GM12891 (cell line): ENCODE measurements around the gene STRIP2.
"Not testable (repeated sequence)": the region's sequence is repeated elsewhere in the genome, so short reads cannot be mapped to it uniquely, and the experiment has no call there.

Experiments used
- DNase-seq: peaks from one replicate; pipeline ENCODE4 v3.0.0; 2011; ENCODE audit warnings: low spot score; ENCODE audit not compliant: insufficient read length
- FAIRE-seq: peaks from 2 replicates; lab custom pipeline; 2011; peaks lifted over from hg19 to GRCh38; lab: Jason Lieb, UNC
- PAX5 ChIP-seq: IDR thresholded peaks from 2 replicates; pipeline ENCODE4 v1.6.1; 2011; ENCODE audit warnings: low read length, moderate library complexity, mild to moderate bottlenecking; ENCODE audit not compliant: insufficient read depth, severe bottlenecking
- POLR2A ChIP-seq: IDR thresholded peaks from 2 replicates; pipeline ENCODE4 v1.6.1; 2011; ENCODE audit warnings: low read depth, low read length, control low read depth
- POLR2AphosphoS5 ChIP-seq: IDR thresholded peaks from 2 replicates; pipeline ENCODE4 v1.6.1; 2011; ENCODE audit warnings: low read depth, low read length, control low read depth
- POU2F2 ChIP-seq: IDR thresholded peaks from 2 replicates; pipeline ENCODE4 v1.6.1; 2011; ENCODE audit warnings: low read depth, mild to moderate bottlenecking, control low read depth, low read length, moderate library complexity
- SPI1 ChIP-seq: IDR thresholded peaks from 2 replicates; pipeline ENCODE4 v1.6.1; 2011; ENCODE audit warnings: low read depth, low read length, control low read depth
- TAF1 ChIP-seq: IDR thresholded peaks from 2 replicates; pipeline ENCODE4 v1.6.1; 2011; ENCODE audit warnings: low read depth, low read length, control low read depth

STRIP2 gene

GRCh38 chr7:129436335-129436923 lies 2.2 kb downstream of the STRIP2 start:
- DNase-seq = no peak
- no peak for FAIRE-seq
- TF ChIP-seq TAF1 (no peak), SPI1 (no peak), PAX5 (no peak), POLR2A (no peak), POU2F2 (no peak), POLR2AphosphoS5 (no peak)

GRCh38 chr7:129437190-129437589 lies 3.0 kb downstream of the STRIP2 start:
- DNase-seq (no peak), FAIRE-seq (no peak)
- no peak for TF ChIP-seq TAF1
- no peak for TF ChIP-seq SPI1
- no peak for TF ChIP-seq POU2F2
- no peak for TF ChIP-seq PAX5
- no peak for TF ChIP-seq POLR2AphosphoS5
- no peak for TF ChIP-seq POLR2A

- no peak for TF ChIP-seq POU2F2
- no peak for FAIRE-seq
These were observed 4.1 kb downstream of the STRIP2 start for GRCh38 chr7:129438281-129438838.

GRCh38 chr7:129438839-129439651 lies 4.8 kb downstream of the STRIP2 start:
- no peak for DNase-seq
- TF ChIP-seq SPI1 = no peak
- no peak for TF ChIP-seq TAF1
- no peak for TF ChIP-seq POU2F2
- no peak for TF ChIP-seq POLR2A
- TF ChIP-seq PAX5 = no peak
- no peak for TF ChIP-seq POLR2AphosphoS5
- no peak for FAIRE-seq

More at GRCh38 chr7:129438281-129438838, 4.1 kb downstream of the STRIP2 start:
- DNase-seq = no peak

GRCh38 chr7:129439963-129440625 lies 5.9 kb downstream of the STRIP2 start:
- FAIRE-seq (no peak), DNase-seq (no peak)
- TF ChIP-seq SPI1 = no peak
- TF ChIP-seq POU2F2 = no peak
- no peak for TF ChIP-seq POLR2A
- no peak for TF ChIP-seq TAF1
- no peak for TF ChIP-seq PAX5
- no peak for TF ChIP-seq POLR2AphosphoS5

DNA sequence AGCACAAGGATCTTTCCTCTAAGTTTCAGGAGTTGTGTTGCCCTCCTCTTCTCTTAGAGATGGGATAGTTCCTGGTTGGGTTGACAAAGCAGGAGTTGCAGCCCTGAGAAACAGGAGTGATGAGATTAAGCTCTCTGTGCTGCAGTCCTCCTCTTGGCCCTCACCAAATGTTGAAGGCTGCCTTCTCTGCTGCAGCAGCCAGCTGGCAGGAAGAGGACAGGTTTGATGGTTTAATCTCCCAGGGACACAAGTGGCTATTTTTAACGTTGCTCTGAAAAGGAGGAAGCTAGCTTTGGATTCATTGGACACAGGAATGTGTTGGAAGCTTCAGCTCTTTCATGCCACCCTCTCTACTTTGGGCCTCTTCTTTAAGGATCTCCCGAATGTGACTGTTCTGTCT lies 9.4 kb downstream of the STRIP2 start:
- no peak for DNase-seq
- TF ChIP-seq PAX5 (no peak), POLR2A (no peak), POLR2AphosphoS5 (no peak), SPI1 (no peak), TAF1 (no peak), POU2F2 (no peak)
- FAIRE-seq = no peak

DNA sequence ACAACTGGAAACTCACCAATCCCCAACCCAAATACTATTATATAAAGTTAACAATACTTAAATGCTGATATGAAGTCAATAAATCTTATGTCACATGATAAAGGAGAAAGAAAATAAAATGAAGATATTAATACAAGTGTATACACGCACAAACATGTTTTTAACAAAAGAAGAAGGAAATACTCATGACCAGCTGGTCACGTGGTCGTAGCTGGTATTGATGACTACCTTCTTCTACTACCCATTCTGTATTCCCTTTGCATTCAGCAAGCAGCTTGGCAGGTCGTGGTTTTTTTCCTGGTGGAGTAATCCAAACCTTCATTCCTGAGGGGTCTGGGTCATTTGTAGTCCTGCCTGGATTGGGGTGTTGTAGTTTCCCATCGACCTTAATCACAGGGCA lies 10.5 kb downstream of the STRIP2 start:
- DNase-seq, FAIRE-seq: not testable (repeated sequence)

DNA sequence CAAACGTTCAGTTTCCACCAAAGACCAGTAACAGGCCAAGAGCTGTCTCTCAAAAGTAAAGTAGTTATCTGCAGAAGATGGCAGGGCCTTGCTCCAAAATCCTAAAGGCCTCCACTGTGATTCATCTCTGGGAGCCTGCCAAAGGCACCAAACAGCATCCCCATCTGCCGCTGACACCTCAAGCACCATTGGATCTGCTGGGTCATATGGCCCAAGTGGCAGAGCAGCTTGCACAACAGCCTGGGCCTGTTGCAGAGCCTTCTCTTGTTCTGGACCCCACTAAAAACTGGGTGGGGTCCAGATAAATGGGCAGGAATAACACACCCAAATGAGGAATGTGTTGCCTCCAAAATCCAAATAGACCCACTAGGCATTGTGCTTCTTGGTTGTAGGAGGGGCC lies 12.7 kb downstream of the STRIP2 start:
- DNase-seq, FAIRE-seq: not testable (repeated sequence)

DNA sequence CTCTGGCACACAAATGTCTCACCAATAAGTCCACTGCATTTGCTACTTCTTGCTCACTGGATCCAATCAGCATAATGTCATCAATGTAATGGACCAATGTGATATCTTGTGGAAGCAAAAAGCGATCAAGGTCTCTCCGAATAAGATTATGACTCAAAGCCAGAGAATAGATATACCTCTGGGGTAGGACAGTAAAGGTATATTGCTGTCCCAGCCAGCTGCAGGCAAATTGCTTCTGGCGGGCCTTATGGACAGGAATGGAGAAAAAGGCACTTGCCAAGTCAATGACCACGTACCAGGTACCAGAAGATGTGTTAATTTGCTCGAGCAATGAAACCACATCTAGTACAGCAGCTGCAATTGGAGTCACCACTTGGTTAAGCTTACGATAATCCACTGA lies 13.2 kb downstream of the STRIP2 start:
- DNase-seq, FAIRE-seq: not testable (repeated sequence)

DNA sequence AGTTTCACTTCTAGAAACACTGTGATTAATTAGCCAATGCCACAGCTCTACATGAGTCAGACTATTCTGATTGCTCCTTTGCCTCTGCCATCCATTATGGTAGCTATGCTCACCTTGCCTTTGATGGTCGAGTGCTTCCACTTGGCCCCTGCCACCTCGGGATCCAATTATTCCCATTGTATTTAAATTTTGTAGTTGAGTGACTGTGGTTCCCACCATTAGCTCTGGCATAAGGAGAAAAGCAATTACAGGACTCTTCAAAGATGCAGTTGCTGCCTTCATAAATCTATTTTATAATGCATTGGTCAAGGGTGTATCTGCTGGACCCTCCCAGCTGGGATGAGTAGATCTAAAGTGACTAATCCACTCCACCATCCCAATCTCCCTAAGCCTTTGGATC lies 14.4 kb downstream of the STRIP2 start:
- not testable (repeated sequence) for FAIRE-seq, DNase-seq

GRCh38 chr7:129450295-129450694 lies 16.1 kb downstream of the STRIP2 start:
- no peak for TF ChIP-seq POLR2A
- TF ChIP-seq POU2F2 = no peak
- no peak for TF ChIP-seq POLR2AphosphoS5
- no peak for TF ChIP-seq TAF1
- no peak for TF ChIP-seq PAX5
- no peak for DNase-seq
- FAIRE-seq = no peak
